Skeletal muscle satellite cell (primary cell): ENCODE measurements around the gene CCBE1.
"Not testable (repeated sequence)": the region's sequence is repeated elsewhere in the genome, so short reads cannot be mapped to it uniquely, and the experiment has no call there.

Experiments used
- H3K27me3 ChIP-seq: 2 replicates; pipeline ENCODE4 v1.7.0; 2013; ENCODE audit warnings: low read length; ENCODE audit not compliant: control insufficient read depth, insufficient read depth
- H3K36me3 ChIP-seq: 2 replicates; pipeline ENCODE4 v1.7.0; 2013; ENCODE audit warnings: mild to moderate bottlenecking, control low read depth, low read length; ENCODE audit not compliant: insufficient read depth
- H3K4me1 ChIP-seq: 2 replicates; pipeline ENCODE4 v1.7.0; 2013; ENCODE audit warnings: low read length; ENCODE audit not compliant: control insufficient read depth, insufficient read depth
- H3K4me2 ChIP-seq: 2 replicates; pipeline ENCODE4 v1.7.0; 2013; ENCODE audit warnings: mild to moderate bottlenecking, low read length
- H3K4me3 ChIP-seq: 2 replicates; pipeline ENCODE4 v1.7.0; 2013; ENCODE audit warnings: low read length
- H3K9ac ChIP-seq: 2 replicates; pipeline ENCODE4 v1.7.0; 2013; ENCODE audit warnings: mild to moderate bottlenecking, low read depth, low read length, moderate library complexity
- H3K9me3 ChIP-seq: replicated peaks from 2 replicates; pipeline ENCODE4 v1.7.0; 2013; ENCODE audit warnings: mild to moderate bottlenecking, control low read depth, low read length

Gene CCBE1

DNA sequence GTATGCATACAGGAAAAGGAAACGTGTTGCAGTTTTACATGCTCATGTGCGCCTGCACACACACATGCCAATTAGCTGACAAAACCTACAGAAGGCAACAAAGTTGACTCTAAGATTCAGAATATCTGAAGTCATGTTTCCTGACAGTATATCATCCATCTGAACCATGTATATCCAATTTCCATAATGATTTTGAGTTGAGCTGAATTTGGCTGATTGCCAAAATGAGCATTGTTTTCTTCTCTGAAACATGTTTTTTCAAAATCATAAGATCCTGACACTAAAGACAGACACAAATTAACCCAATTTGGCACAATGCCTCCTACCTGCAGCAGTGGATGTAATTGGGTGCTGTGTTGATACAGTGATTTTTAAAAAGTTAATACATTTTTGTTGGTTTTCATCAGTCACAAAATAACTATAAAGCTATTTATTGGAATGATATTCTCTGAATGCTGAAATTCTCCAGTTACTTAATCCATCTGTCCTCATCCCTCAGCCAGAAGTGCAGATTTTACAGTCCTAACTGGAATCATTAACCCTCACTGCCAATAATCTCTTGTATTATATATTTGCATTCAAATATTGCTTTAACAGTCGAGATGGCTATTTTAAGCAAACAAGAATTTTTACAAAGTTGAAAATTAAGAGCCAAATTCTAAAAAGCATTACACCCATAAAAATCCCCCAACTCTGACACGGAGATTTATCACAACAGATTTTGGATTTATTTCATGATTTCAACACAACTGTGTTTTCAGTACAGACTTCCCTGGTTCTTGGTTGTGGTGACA lies 176.5 kb downstream of the CCBE1 start:
- Histone ChIP-seq H3K4me3 (no peak overlapping the region), H3K36me3 (no peaks in the 10 kb centered on the region), H3K27me3 (no peaks in the 10 kb centered on the region), H3K9me3 (no peaks in the 10 kb centered on the region), H3K4me2 (no peak overlapping the region), H3K4me1 (peaks cover 11% of the 10 kb centered on the region), H3K9ac (no peak overlapping the region)

DNA sequence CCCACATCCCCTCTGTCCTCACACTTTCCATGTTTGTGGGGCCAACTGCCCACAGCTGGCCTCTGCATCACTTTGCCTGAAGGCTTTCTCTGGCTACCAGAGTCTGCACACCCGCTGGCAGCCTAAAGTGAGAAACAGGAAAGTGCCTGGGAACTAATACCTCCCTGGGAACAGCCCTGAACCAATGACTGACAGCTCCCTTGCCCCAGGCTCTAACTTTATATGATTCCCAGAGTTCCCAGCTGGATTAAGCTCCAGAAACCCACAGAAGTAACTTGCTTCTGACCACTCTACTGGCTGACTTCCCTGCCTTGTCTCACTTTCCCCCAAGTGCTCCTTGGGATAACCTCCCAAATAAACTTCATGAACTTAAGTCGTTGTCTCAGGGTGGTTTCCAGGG lies 178.5 kb downstream of the CCBE1 start:
- Histone ChIP-seq H3K4me1 (peaks cover 28% of the 10 kb centered on the region), H3K27me3 (no peaks in the 10 kb centered on the region), H3K36me3 (no peaks in the 10 kb centered on the region), H3K4me3 (no peak overlapping the region), H3K9ac (no peak overlapping the region), H3K9me3 (no peaks in the 10 kb centered on the region), H3K4me2 (no peak overlapping the region)

DNA sequence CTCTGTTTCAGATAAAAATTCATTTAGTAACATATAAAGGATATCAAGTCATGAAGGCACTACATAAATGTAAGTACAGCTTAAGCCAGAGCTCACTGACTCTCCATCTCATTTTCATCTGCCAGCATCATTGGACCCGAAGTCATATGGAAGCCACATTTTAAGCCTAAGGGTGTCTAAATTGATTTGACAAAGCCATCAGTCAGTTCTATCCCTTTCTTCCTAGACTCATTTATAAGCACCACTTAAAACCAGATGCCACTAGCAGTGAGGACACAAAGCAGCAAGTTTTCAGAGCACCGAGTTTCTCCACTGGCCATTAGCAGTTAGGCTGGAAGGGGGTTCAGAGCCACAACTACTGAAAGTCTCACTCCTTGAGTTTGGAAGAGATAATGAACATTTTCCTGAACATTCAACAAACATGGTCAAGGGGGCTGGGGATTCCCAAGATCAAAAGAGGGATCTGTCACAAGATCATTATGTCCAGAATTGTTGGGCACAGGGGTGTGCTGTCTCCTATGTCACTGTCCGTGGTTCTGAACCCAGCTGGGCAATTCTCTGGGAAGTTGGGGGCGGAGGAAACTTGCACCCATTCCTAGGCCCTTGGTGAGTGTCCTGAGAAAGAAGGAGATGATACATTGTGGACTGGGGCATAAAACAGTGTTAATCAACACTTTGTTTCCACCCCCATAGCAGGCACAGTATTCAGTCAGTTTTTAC lies 179.6 kb downstream of the CCBE1 start:
- no peak overlapping the region for H3K4me3 ChIP-seq
- H3K4me1 ChIP-seq: peaks cover 28% of the 10 kb centered on the region
- no peaks in the 10 kb centered on the region for H3K27me3 ChIP-seq
- H3K9me3 ChIP-seq: no peaks in the 10 kb centered on the region
- no peaks in the 10 kb centered on the region for H3K36me3 ChIP-seq
- no peak overlapping the region for H3K9ac ChIP-seq
- H3K4me2 ChIP-seq: no peak overlapping the region

DNA sequence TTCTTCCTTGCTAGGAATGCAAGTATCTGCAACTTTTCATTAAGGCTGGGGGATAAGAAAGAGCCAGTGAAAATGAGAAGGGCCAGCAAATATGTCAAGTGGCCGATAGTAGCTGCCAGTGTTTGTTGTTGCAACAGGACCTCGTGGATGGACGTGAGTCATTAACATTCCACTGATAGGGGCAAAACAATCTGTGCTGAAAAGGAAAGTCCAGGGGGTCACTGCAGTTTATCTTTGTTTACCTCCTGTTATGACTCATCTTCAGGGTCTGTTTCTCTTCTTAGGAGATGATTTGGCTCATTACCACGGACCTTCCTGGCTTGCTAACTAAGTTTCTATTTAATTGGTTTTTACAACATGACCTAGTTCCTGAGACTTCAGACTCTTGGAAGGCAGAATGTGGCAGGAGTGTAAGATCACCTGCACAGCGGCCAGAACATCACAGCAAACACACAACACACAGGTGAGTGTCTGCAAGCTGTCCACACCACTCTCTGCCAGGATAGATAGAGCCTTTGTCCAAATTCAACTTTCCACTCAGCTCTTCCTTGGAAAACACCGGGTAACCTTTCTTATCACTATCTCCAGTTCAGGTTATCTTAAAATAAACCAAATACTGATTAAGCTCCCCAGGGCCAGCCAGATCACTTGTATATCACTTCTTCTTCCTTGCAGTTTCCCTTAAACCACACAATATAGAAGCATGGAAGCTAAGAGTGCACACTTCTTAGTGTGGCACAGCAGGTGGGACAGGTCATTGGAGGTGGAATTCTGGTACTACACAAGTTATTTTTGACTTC lies 180.7 kb downstream of the CCBE1 start:
- H3K4me3 ChIP-seq: no peak overlapping the region
- no peaks in the 10 kb centered on the region for H3K27me3 ChIP-seq
- H3K36me3 ChIP-seq: no peaks in the 10 kb centered on the region
- H3K9me3 ChIP-seq: no peaks in the 10 kb centered on the region
- peak overlapping the region; percentile 35 for H3K4me2 ChIP-seq
- no peak overlapping the region for H3K9ac ChIP-seq
- peaks cover 28% of the 10 kb centered on the region for H3K4me1 ChIP-seq

DNA sequence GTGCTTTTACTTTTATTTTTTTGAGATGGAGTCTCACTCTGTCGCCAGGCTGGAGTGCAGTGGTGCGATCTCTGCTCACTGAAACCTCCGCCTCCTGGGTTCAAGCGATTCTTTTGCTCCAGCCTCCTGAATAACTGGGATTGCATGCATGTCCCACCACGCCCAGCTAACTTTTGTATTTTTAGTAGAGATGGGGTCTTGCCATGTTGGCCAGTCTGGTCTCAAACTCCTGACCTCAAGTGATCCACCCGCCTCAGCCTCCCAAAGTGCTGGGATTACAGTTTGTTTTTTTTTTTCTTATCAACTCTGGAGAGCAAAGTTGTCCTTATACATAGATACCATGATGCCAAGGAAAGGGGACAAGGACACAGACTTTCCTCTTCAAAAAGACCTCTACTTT lies 181.3 kb downstream of the CCBE1 start:
- H3K27me3 ChIP-seq, H3K9ac ChIP-seq, H3K4me3 ChIP-seq, H3K9me3 ChIP-seq, H3K36me3 ChIP-seq: not testable (repeated sequence)
- Histone ChIP-seq H3K4me1 (peaks cover 28% of the 10 kb centered on the region), H3K4me2 (peak overlapping the region; percentile 35)

DNA sequence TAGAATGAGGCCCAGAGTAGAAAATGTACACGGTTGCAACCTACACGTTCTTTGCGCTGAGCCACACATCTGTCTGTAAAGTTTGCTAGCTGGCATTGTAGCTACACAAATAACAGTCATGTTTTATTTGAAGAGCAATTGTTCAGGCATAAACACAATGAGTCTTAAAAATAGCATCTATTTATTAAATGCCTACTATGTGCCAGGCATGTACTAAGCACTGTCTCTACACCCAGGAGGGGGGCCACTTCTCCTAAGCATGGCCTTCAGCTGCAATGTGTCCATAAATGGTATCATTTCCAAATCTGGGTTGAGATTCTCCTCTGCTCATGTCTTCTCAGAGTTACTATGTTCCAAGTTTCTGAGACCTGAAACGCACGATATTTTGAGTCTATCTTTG lies 182.1 kb downstream of the CCBE1 start:
- peaks cover 28% of the 10 kb centered on the region for H3K4me1 ChIP-seq
- no peaks in the 10 kb centered on the region for H3K27me3 ChIP-seq

DNA sequence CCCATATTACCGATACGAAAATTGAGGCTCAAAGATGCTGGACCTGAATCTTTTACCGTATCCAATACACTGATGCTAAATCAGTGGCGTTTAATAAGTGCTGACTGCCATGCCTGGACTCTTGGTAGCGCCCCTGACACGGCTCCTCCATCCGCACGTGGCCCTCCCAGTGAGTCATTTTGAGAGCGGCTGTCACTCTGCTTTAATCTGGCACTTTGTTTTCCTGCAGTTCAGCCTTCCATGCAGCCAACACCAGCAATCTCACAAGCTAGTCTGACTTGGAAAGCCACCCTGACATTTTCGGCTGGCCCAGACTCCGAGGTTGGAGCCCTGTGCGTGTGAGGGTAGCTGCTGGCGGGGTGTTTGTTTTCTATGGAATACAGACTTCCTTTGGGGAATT lies 183.0 kb downstream of the CCBE1 start:
- H3K4me3 ChIP-seq: no peak overlapping the region
- H3K4me2 ChIP-seq: peak overlapping the region; percentile 58
- H3K4me1 ChIP-seq: peaks cover 28% of the 10 kb centered on the region
- H3K9ac ChIP-seq: no peak overlapping the region
- H3K36me3 ChIP-seq: no peaks in the 10 kb centered on the region
- H3K9me3 ChIP-seq: no peaks in the 10 kb centered on the region
- no peaks in the 10 kb centered on the region for H3K27me3 ChIP-seq

More for the DNA sequence above, 182.1 kb downstream of the CCBE1 start:
- Histone ChIP-seq H3K4me3 (no peak overlapping the region), H3K9me3 (no peaks in the 10 kb centered on the region), H3K4me2 (no peak overlapping the region), H3K9ac (no peak overlapping the region), H3K36me3 (no peaks in the 10 kb centered on the region)

DNA sequence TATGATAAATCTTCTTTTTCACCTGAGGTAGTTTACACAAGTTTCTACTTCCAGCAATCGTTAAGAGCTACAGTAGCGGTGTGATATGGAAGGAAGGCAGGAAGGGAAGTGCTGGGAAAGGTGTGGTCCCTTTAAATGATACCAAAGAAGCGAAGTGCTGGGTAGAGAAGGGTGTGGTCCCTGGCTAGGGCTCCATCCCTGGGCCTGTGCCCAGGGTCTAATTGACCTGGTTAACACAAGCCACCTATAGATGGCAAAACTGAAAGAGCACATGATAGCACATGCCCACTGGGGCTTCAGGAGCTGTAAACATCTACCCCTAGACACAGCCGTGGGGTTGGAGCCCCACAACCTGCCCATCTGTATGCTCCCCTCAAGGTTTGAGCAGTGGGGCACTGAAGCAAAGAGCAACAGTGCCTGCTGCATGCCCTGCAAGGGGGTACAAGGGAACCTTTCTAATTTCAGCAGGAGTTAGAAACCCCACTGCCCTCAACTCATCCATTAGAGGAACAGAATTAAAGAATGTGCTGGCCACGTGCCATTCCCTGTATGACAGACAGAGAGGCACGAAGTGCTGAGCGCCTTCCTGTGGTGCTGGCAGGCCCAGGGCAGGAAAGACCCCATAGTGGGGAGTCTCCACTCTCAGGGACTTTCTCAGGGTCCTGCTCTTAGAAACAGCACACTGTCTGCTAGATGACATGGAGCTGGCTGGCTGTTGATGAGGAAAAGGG lies 185.0 kb downstream of the CCBE1 start:
- Histone ChIP-seq H3K4me3 (no peak overlapping the region), H3K36me3 (no peaks in the 10 kb centered on the region), H3K4me2 (no peak overlapping the region), H3K4me1 (peaks cover 28% of the 10 kb centered on the region), H3K27me3 (no peaks in the 10 kb centered on the region), H3K9me3 (no peaks in the 10 kb centered on the region), H3K9ac (no peak overlapping the region)

DNA sequence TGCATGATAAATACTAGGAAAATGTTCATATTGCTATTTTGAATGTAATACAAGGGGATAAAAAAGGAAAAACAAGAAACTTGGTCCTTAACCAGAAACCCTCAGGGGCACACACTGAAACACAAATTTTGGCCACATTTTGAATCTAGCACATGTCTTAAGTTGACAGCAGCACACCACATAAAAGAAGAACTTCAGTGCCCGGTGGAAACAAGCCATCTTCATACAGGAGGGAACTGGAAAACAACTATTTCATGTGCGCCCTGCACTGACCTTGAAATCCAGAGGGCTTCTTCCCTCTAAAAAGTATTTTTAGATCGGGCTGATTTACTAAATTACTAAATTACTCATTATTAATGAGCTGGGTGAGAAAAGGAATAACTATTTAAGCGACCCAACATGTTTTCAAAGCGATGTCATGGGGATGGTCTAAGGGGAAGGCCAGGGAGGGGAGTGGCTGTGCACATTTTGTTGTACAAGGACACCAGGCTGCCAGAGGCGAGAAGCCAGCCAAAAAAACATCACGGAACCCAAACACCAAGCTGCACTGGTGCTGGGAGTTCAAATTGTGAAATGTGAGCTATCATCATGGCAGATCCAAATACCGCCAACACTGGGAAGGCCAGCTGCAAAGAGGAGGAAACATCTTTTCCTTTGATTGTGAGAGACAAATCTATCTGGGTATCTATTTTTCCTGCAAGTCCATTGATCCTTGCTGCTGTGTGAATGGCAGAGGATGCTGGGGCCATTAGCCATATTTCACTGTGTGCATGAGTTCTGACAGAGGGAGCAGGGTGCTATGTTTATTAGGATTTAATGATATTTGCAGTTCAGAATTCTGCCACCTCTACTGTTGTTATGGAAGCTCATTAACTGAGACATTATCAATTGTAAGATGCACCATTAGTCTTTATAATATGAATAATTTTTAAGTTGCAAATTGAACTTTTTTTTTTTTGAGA lies 187.5 kb downstream of the CCBE1 start:
- Histone ChIP-seq H3K4me3 (no peak overlapping the region), H3K9me3 (no peaks in the 10 kb centered on the region)

DNA sequence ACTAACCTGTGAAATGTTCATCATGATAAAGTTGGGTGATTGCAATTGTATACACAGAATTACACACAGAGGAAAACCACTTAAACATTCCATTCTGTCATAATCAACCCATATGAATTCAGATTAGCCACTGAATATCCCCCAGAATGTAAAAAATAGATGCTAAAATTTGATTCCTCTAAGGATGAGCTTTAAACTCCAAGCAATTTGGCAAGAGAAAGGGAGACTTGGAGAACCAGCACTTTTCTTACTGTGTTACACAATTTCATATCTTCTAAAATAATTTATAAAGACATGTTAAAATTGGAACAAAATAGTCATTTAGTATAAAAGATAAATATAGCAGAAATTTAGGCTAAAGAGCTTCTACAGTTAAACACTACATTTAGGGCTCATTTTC lies 191.9 kb downstream of the CCBE1 start:
- H3K9me3 ChIP-seq: no peaks in the 10 kb centered on the region
- H3K9ac ChIP-seq: no peak overlapping the region
- H3K4me1 ChIP-seq: peaks cover 45% of the 10 kb centered on the region
- no peak overlapping the region for H3K4me2 ChIP-seq
- no peak overlapping the region for H3K4me3 ChIP-seq
- no peaks in the 10 kb centered on the region for H3K27me3 ChIP-seq
- H3K36me3 ChIP-seq: no peaks in the 10 kb centered on the region

More for the DNA sequence above, 187.5 kb downstream of the CCBE1 start:
- H3K36me3 ChIP-seq: no peaks in the 10 kb centered on the region
- H3K4me1 ChIP-seq: peaks cover 19% of the 10 kb centered on the region
- H3K4me2 ChIP-seq: no peak overlapping the region
- H3K9ac ChIP-seq: no peak overlapping the region
- H3K27me3 ChIP-seq: no peaks in the 10 kb centered on the region
